HG02798 (cell line): Measurements from ENCODE around the gene L3MBTL4.
A peak's percentile ranks its signal among the peaks of the same experiment; 100 is the strongest.

ENCODE experiments used
- ATAC-seq: cut with Tn5 transposase; IDR thresholded peaks from one replicate; pipeline ENCODE4 v1.9.1; 2021; ENCODE audit warnings: mild to moderate bottlenecking; ENCODE audit not compliant: unreplicated experiment, poor library complexity

The L3MBTL4 gene

GRCh38 chr18:6009756-6010155 lies 405.0 kb downstream of the L3MBTL4 start:
- ATAC-seq, result no peak

DNA sequence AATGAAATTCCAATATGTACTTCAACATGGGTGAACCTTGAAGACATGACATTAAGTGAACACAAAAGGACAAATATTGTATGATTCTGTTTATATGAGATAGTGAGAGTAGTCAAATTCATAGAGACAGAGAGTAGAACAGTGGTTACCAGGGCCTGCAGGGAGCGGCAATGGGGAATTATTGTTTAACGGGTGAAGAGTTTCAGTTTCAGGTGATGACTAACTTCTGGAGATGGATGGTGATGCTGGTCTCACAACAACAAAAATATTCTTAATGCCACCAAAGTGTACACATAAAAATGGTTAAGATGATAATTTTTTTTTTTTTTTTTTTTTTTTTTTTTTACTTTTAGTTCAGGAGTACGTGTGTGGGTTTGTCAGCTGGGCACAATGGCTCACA lies 410.0 kb downstream of the L3MBTL4 start:
- ATAC-seq, result peak; percentile 97

- ATAC-seq, result peak; percentile 58
These were observed 410.6 kb downstream of the L3MBTL4 start for GRCh38 chr18:6004119-6004518.

DNA sequence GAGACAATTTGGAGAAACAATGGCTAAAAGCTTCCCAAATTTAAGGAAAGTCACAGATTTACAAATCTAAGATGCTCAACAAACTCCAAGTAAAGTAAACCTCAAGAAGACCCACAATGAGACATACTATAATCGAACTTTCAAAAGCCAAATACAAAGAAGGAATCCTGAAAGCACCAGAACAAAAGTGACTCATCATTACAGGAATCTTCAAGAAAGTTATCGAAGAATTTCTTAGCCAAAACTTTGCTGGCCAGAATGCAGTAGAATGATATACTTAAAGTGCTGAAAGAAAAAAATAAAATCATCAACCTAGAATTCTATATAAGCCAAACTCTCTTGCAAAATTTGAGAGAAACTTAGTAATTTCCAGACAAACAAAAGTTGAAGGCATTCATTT lies 412.8 kb downstream of the L3MBTL4 start:
- ATAC-seq, result no peak

- peak; percentile 97 for ATAC-seq
These were observed 415.8 kb downstream of the L3MBTL4 start for GRCh38 chr18:5998907-5999306.

DNA sequence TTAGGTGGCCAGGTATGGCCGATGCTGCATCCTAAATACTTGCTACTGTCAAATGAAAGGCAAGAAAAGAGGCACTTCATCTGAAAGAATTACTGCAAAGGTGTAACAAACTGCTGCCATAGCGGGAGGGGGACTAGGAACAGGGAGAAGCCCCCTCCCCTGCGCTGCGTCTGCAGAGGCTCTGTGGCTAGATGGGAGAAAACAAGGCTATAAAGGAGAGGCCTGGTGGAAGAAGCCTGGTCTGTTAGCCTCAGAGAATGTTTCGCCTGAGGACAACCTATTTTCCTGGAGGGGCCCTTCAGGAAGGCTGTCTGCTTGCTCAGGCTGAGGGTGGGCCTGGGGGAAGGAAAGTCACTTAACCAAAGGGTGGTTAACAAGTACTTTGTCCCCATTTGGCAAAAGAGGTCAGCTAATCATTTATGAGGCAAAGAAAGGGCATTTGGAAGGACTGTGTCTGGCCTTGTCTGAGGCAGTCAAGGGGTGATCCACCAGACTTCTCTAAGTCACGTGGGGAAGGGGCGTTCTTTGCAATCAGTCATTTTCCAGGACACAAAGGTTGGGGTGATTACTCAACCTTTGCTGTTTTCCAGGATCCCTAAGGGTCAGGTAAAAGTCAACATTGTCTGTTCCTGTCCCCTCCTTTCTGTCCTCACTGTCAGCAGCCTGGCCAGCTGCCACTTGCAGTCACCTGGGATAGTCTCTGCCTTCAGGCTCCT lies 416.4 kb downstream of the L3MBTL4 start:
- ATAC-seq, result peak; percentile 32

DNA sequence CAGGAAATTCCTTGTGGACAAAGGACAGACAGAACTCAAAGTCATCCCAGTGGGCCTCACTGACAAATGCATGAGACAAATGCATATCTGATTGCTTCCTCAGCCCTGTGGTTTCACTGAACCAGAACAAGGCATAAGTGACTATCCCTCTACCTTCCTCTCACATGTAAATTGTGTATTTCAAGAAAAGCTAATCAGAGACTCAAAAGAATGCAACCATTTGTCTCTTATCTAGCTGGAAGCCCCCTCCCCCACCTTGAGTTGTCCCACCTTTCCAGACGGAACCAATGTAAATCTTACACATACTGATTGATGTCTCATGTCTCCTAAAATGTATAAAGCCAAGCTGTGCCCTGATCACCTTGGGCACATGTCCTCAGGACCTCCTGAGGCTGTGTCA lies 417.4 kb downstream of the L3MBTL4 start:
- no peak for ATAC-seq

DNA sequence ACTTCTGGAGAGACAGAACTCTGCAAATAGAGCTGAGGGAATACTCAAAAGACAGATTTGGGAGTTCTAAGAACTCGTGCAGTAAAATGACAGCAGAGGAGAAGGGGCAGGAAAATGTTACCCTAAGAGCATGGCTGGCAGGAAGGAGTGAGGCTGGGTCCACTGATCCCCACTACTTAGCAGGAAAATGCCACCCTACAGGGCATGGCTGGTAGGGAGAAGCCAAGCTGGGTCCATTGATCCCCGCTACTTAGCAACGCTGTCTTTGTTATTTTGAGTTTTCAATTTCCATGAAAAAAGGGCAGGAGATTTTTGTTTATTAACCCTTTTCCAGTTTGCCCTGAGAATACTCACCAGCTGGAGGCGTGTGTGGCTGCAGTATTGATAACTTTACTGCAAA lies 419.1 kb downstream of the L3MBTL4 start:
- no peak for ATAC-seq

DNA sequence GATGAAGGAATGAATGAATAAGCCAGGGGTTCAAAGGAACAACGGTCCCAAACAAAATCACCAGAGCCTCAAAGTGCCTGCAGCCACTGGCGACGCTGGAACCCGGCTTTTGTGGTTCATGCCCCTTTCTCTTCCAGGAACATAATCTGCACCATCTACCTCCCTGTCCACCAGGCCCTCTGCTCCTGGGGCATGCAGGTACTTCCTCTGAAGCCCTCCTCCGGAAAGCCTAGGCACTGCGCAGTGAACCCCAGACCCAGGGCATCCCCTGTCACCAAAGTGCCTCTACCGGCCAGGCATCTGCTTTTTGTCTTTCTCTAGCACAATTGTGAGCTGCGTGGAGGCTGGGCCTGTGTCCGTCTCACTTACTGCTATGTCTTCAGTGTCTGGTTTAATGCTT lies 420.8 kb downstream of the L3MBTL4 start:
- ATAC-seq, result no peak

DNA sequence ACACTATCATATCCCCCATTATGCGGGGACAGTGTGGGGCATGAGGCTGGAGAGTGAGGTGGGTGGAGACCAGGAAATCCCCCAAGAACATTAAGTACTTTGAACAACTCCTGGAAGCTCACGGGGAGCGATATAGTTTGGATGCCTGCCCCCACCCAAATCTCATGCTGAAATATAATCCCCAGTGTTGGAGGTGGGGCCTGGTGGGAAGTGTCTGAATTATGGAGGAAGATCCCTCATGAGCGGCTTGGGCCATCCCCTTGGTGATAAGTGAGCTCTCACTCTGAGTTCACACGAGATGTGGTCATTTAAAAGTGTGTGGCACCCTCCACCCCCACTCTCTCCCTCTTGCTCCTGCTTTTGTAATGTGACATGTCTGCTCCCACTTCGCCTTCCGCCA lies 422.3 kb downstream of the L3MBTL4 start:
- ATAC-seq, result no peak

GRCh38 chr18:5987249-5987648 lies 427.5 kb downstream of the L3MBTL4 start:
- ATAC-seq, result no peak

GRCh38 chr18:5986257-5986931 lies 428.3 kb downstream of the L3MBTL4 start:
- ATAC-seq, result no peak

- no peak for ATAC-seq
These were observed 430.5 kb downstream of the L3MBTL4 start for GRCh38 chr18:5984245-5984644.

GRCh38 chr18:5983488-5983887 lies 431.2 kb downstream of the L3MBTL4 start:
- no peak for ATAC-seq

- ATAC-seq, result no peak
These were observed 432.4 kb downstream of the L3MBTL4 start for GRCh38 chr18:5982332-5982731.

- ATAC-seq, result no peak
These were observed 434.0 kb downstream of the L3MBTL4 start for GRCh38 chr18:5980721-5981120.

DNA sequence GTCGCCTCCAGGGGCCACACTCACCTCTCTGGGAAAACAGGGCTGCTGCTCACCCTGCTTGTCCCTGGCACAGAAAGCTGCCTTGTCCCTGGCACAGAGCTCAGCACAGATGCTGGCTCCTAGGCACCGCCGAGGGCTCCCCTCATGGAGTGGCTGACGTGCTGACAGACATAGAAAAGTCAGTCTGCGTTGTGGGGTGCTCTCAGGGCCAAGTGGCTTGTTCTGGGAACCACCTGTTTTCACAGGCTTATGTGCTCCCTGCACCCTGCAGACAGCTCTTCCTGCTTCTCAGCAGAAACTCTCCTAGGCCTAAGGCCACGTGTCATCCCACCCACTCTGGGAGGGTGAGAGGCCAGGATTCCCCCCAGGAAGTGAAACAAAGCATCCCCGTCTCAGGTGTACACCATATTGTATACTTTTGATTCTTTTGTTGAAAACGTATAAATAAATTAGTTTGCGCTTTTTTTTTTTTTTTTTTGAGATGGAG lies 434.7 kb downstream of the L3MBTL4 start:
- peak; percentile 72 for ATAC-seq

- no peak for ATAC-seq
These were observed 435.4 kb downstream of the L3MBTL4 start for GRCh38 chr18:5979176-5979888.

DNA sequence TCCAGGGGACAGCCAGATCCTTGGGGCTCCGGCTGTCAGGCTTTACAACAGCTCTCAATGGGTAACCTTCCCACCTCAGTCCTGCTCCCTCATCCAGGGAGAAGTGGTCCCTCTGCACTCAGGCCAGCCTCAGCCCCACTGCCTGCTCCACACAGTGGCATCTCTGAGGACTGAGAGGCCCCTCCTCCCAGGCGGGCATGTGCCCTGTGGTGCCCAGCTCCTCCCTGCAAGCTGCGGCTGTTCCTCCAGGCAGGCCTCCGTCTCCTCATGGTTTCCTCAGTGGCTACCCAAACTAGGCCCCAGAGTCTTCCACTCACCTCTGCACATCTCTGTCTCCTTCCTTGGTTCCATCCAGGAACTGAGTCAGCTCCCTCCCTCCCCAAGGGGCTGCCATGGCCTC lies 437.7 kb downstream of the L3MBTL4 start:
- ATAC-seq, result no peak

- ATAC-seq, result peak; percentile 74
These were observed 439.4 kb downstream of the L3MBTL4 start for GRCh38 chr18:5975111-5976002.
